ENCODE data around the gene MRPL37.

The MRPL37 gene

GRCh38 chr1:54239035-54239383 is 39.0 kb downstream of the MRPL37 start:
- Histone ChIP-seq H3K4me1 (no peaks in the 10 kb centered on the region), H3K9ac (no peak overlapping the region), H3K4me2 (ENCODE audit: low read length) (no peak overlapping the region), H3K9me3 (ENCODE audit: control insufficient read depth, low read length) (no peaks in the 10 kb centered on the region), H3K27me3 (ENCODE audit: control insufficient read depth, insufficient read depth, low read length) (no peaks in the 10 kb centered on the region), H2AFZ (no peak overlapping the region), H3K79me2 (no peaks in the 10 kb centered on the region), H3K36me3 (ENCODE audit: control insufficient read depth, insufficient read depth, low read length) (no peaks in the 10 kb centered on the region), H3K4me3 (ENCODE audit: low read depth, low read length) (no peak overlapping the region), H3K27ac (no peak overlapping the region)
- TF ChIP-seq CTCF (IDR thresholded peaks at IDR 0.05): no peak

- Histone ChIP-seq H3K9me3 (ENCODE audit: control insufficient read depth, low read length) (no peaks in the 10 kb centered on the region), H3K4me1 (no peaks in the 10 kb centered on the region), H3K79me2 (no peaks in the 10 kb centered on the region), H3K36me3 (ENCODE audit: control insufficient read depth, insufficient read depth, low read length) (no peaks in the 10 kb centered on the region), H3K9ac (no peak overlapping the region), H2AFZ (no peak overlapping the region), H3K4me2 (ENCODE audit: low read length) (no peak overlapping the region), H3K27me3 (ENCODE audit: control insufficient read depth, insufficient read depth, low read length) (no peaks in the 10 kb centered on the region), H3K27ac (no peak overlapping the region), H3K4me3 (ENCODE audit: low read depth, low read length) (no peak overlapping the region)
- no peak for TF ChIP-seq CTCF (IDR thresholded peaks at IDR 0.05)
Measured at GRCh38 chr1:54239631-54240031, 39.7 kb downstream of the MRPL37 start.

GRCh38 chr1:54240741-54241335 is 40.9 kb downstream of the MRPL37 start:
- no peaks in the 10 kb centered on the region for H3K36me3 ChIP-seq (ENCODE audit: control insufficient read depth, insufficient read depth, low read length)
- H3K4me3 ChIP-seq (ENCODE audit: low read depth, low read length): no peak overlapping the region
- H3K4me1 ChIP-seq: no peaks in the 10 kb centered on the region
- no peak overlapping the region for H3K27ac ChIP-seq
- no peaks in the 10 kb centered on the region for H3K27me3 ChIP-seq (ENCODE audit: control insufficient read depth, insufficient read depth, low read length)
- no peak overlapping the region for H3K4me2 ChIP-seq (ENCODE audit: low read length)
- TF ChIP-seq CTCF (IDR thresholded peaks at IDR 0.05): no peak
- no peaks in the 10 kb centered on the region for H3K79me2 ChIP-seq
- no peaks in the 10 kb centered on the region for H3K9me3 ChIP-seq (ENCODE audit: control insufficient read depth, low read length)
- H2AFZ ChIP-seq: no peak overlapping the region
- H3K9ac ChIP-seq: no peak overlapping the region

GRCh38 chr1:54241364-54241763 is 41.4 kb downstream of the MRPL37 start:
- Histone ChIP-seq H3K4me1 (no peaks in the 10 kb centered on the region), H3K36me3 (ENCODE audit: control insufficient read depth, insufficient read depth, low read length) (no peaks in the 10 kb centered on the region), H3K4me3 (ENCODE audit: low read depth, low read length) (no peak overlapping the region), H3K27me3 (ENCODE audit: control insufficient read depth, insufficient read depth, low read length) (no peaks in the 10 kb centered on the region), H3K9ac (no peak overlapping the region), H3K79me2 (no peaks in the 10 kb centered on the region), H3K27ac (no peak overlapping the region), H2AFZ (no peak overlapping the region), H3K4me2 (ENCODE audit: low read length) (no peak overlapping the region), H3K9me3 (ENCODE audit: control insufficient read depth, low read length) (no peaks in the 10 kb centered on the region)
- no peak for TF ChIP-seq CTCF (IDR thresholded peaks at IDR 0.05)

- no peaks in the 10 kb centered on the region for H3K79me2 ChIP-seq
- no peaks in the 10 kb centered on the region for H3K36me3 ChIP-seq (ENCODE audit: control insufficient read depth, insufficient read depth, low read length)
- H3K4me2 ChIP-seq (ENCODE audit: low read length): no peak overlapping the region
Measured at GRCh38 chr1:54243022-54243421, 43.1 kb downstream of the MRPL37 start.

More at GRCh38 chr1:54243022-54243421, 43.1 kb downstream of the MRPL37 start:
- H3K4me3 ChIP-seq (ENCODE audit: low read depth, low read length): no peak overlapping the region
- no peaks in the 10 kb centered on the region for H3K27me3 ChIP-seq (ENCODE audit: control insufficient read depth, insufficient read depth, low read length)
- TF ChIP-seq CTCF (IDR thresholded peaks at IDR 0.05): no peak
- H3K9ac ChIP-seq: no peak overlapping the region
- H2AFZ ChIP-seq: no peak overlapping the region
- no peaks in the 10 kb centered on the region for H3K9me3 ChIP-seq (ENCODE audit: control insufficient read depth, low read length)
- no peak overlapping the region for H3K27ac ChIP-seq
- no peaks in the 10 kb centered on the region for H3K4me1 ChIP-seq

Measured in parathyroid adenoma (tissue), 2 donors.